HG02840 (cell line): Measurements from ENCODE around the gene LRRC74A.
A peak's percentile ranks its signal among the peaks of the same experiment; 100 is the strongest.

Source experiments
- ATAC-seq: cut with Tn5 transposase; IDR thresholded peaks from one replicate; pipeline ENCODE4 v1.9.1; 2021; ENCODE audit warnings: mild to moderate bottlenecking, moderate library complexity, moderate number of reproducible peaks; ENCODE audit not compliant: unreplicated experiment, low FRiP score

LRRC74A gene

DNA sequence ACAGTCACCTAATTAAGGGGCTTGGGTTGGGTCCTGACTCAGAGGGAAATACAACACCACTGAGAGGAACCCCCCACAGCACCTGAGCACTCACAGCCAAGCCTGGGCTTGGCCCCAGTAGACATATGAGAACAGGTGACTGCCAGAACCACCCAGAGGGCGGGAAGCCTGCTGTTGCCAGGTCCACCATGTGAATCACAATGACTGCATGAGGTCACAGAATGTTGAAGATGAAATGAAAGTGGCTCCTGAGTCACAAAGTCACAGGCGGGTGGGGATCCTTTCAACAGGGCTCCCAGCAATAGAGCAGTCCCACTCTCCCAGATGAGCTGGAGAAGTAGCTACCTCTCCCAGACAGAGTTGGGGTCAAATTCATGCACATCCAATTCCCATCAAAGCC, at the start of gene LRRC74A:
Gene LRRC74A (plus strand): TSS at position 287 of the 400 bp plus-strand sequence. CDS start 290 bp downstream, outside the sequence.
- no peak for ATAC-seq

DNA sequence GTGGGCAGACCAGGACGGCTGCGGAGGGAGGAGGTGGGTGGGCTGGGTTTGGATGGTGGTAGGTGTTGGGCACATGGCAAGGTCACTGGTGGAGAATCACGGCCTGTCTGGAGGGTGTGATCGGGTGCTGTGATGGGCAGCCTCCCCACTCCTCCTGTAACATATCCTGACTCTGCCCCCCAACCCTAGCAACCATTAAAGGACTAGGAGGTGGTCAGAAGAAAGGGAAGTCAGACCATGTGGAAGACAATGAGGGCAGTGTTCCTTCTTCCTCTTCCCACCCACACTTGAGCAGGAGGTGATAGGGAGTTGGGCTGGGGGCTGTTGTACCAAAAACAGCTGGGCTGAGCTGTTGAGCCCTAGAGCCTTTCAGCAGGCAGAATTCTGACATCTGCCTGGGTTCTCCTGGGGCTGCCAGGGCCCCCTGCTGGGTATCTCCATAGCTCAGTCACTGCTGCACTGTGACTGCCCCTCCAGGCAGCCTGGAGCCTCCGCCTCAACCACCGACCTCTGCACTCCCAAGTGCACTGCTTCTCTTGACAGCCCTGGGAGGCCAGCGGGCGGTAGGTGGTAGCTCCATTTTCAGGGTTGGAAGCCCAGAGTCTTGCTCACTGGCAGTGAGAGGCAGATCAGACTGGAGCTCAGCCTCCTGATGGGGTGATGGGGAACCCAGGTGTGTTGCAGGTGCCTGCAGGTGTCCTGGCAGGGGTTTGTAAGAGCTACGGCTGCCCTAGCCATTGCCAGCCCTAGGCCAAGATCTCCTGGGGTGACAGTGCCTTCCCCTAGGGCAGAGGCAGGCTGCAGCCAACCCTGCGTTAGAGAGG, 49.6 kb upstream of the LRRC74A start:
- ATAC-seq: no peak

GRCh38 chr14:76777721-76778120, 48.5 kb upstream of the LRRC74A start:
- no peak for ATAC-seq

DNA sequence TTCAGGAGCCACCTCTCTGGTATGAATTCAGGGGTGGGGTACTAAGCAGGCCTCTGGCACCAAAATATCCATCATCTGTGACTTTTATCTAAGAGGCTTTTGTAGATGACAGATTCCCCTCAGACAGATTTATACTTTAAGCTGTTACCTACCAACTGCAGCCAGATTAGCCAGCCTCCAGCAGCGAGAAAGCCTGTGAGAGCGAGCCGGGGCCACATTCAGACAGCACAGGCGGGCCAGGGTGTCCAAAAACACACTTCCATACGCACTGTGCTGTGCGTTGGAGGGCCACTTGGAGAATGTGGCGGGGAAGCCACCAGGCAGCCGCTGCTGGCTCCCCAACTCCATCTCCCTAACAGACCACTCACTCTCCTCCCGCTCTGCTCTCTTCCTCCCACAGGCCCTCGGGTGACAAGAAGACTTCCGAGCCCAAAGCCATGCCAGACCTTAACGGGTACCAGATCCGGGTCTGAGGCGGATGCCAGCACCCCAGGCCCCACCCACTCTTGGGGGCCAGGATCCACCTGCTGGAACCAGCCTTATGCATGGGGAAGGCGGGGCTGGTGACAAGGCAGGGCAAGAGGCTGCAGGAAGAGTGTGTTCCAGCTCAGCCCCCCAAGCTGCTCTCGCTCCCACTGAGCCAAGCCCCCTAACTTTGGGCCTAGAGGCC, 47.5 kb upstream of the LRRC74A start:
- ATAC-seq: no peak

GRCh38 chr14:76779221-76780057, 46.8 kb upstream of the LRRC74A start:
- no peak for ATAC-seq

DNA sequence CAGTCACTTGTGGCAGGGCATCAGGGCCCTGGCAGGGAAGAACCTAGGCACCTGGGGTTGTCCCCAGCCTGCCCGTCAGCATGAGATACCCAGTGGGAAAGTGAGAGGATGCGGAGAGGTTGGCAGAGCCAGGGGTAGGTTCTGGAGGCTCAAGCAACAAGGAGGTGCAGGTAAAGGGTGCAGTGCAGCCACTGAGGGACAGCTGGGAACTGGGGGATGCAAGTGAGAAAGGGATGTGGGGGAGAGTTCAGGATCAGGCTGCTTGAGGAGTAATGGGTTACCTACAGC, 46.2 kb upstream of the LRRC74A start:
- no peak for ATAC-seq

DNA sequence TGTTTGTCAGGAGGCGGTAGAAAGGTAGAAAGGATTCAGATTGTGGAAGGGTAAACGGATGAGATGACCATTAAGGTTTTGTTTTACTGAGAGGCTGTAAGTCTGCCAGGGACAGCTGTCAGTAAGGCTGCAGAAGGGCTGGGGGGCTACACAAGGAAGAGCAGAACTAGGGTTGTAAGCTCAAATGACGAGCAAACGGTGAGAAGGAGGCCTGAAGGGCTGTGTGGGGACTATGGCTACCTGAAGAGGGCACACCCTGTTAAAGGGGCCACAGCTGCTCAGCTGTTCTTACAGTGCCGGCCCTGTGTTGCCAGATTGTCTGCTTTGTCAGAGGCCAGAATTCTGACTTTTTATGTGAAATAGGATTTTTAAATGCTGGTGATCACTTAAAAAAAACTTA, 45.8 kb upstream of the LRRC74A start:
- no peak for ATAC-seq

- ATAC-seq: no peak
These were observed 45.1 kb upstream of the LRRC74A start for GRCh38 chr14:76780875-76781647.

GRCh38 chr14:76781648-76782051, 44.6 kb upstream of the LRRC74A start:
- no peak for ATAC-seq

DNA sequence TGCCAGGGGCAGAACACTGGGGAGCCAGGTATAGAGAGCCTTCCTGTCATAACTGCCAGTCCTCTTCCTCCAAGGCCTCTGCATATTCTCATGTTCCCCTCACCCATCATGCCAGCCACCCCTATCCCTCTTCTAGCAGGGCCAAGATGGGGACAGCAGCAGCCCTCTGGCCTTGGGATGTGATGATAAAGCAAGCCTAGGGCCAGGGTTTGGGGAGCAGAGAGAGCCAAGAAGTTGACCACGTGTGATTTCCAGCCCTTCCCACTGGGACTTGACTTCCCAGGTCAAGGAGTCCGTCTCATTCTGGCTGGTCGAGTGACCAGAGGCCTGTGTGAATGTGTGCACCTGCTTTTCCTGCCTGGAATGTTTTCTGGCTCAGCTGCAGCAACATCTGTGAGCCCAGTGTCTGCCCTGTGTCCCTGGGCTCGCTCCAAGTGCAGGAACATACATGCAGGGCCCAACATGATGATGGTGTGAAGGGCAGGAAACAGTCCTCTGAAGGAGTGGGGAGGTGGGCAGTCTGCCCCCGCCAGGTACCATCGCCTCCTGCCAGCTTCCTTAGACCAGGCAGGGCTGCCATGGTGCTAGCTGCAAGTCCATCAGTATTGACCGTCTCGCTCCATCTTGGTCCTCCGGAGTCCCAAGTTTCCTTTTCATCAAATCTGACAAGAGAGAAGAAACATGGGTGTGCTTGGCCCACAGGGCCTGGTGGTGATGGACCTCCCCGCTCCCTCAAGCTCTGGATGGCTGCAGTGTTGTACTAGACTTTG, 43.9 kb upstream of the LRRC74A start:
- no peak for ATAC-seq

- no peak for ATAC-seq
These were observed 43.2 kb upstream of the LRRC74A start for GRCh38 chr14:76782885-76783566.

DNA sequence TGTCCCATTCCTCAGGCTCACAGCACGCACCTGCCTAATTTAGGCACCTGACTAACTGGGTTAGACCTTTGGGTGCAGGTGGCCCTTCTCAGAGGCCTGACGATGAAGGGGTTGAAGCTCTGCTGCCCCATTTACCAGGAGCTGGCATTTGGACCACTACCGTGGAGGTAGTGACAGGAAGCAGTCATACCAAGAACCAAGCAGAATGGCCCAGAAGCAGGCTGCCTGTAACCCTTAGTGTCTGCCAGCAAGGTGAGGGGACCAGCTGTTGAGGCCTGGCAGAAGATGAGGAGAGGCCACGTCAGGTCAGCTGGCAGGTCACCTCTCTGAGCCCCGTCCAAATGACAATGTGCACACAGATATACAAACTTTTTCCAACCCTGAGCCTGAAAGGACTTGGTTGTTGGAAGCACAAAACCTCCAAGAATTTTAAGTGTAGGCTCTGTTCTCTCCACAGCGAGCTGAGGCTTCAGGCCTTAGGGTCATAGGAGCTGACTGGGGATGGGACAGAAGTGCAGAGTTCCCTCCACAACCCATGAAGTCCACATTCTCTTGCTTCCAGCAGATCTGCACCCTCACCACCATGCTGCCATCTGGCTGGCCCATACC, 41.8 kb upstream of the LRRC74A start:
- ATAC-seq: no peak

- peak; percentile 68 for ATAC-seq
These were observed 41.3 kb upstream of the LRRC74A start for GRCh38 chr14:76784881-76785280.

DNA sequence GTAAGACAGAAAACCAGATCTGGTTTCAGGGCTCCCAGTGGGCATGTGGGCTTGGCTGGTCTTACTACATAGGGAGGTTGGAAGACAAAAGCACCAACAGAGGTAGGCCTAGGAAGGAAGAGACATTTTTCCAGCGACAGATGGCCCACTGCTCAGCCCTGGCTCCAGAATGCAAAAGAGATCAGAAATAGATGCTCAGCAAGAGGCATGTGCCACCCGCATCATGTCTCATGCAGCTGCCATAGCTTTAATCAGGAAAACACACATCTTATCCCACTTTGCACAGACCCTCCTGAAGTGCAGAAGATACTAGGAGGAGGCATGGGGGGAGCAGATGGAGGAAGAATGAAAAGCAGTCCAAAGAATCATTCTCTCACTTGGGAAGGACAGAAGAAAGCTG, 39.6 kb upstream of the LRRC74A start:
- ATAC-seq: no peak

GRCh38 chr14:76792422-76792821, 33.8 kb upstream of the LRRC74A start:
- no peak for ATAC-seq

GRCh38 chr14:76793324-76793723, 32.9 kb upstream of the LRRC74A start:
- no peak for ATAC-seq

DNA sequence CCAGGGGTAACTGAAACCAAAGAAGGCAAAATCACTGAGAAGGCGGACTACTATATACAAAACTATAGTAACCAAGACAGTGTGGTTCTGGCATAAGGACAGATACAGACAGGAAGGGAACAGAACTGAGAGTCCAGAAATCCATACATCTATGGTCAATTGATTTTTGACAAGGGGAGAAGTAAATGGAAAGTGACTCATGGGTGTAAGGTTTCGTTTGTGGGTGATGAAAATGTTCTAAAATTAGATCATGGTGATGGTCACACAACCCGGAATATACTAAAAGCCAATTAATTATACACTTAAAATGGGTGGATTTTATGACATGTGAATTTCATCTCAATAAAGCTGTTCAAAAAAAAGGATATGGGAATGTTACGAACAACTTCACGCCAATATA, 32.3 kb upstream of the LRRC74A start:
- no peak for ATAC-seq

DNA sequence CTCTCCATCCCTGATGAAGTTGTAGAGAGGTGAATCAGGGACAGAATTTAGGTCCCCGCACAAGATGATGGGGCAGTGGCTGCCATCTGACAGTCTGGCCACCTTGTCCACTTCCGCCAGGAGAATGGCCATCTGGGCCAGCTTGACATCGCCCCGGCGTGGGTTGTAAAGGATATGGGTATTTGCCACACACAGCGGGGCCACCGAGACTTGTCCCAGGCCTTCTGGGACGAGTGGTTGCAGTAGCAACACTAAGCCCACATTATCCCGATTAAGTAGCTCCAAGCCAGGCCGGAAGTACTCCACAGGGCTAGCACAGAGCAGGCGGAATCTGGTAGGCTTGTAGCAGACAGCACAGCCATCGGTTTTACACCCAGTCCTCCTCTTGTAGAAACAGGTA, 19.8 kb upstream of the LRRC74A start:
- ATAC-seq: no peak

DNA sequence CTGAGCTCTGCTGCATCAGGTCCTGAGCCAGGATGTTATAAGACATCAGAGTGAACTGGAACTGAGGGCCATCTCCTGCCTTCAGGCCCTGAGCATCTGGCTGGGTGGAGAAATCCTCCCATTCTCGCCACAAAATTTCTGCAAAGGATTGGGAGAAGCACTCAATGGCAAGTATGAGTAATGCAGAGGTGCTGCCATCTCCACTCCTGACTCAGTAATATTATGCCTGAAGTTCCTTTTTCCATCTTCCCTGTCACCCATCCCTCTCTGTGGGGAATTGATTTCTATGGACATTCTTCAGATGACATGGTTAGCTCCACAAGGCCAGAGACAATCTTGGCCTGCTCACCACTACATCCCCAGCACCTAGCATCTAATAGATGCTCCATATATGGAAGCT, 18.2 kb upstream of the LRRC74A start:
- ATAC-seq: no peak
